GM23338 (cell line): Measurements from ENCODE around the gene AMIGO1.

Source experiments
- CTCF ChIP-seq, 2 experiments: fragments of 200-600 bp in 1 of 2; sonication (generic) in 1 of 2; conservative IDR thresholded peaks; 2 replicates each; pipeline versions ENCODE4 v1.5.1 to v1.6.1; 2016 to 2017; ENCODE audit warnings: antibody characterized with exemption in 2 of 2, low read depth in 2 of 2, mild to moderate bottlenecking in 2 of 2, moderate library complexity in 1 of 2
- POLR2AphosphoS5 ChIP-seq: IDR thresholded peaks from 2 replicates; pipeline ENCODE4 v1.6.1; 2016; ENCODE audit warnings: antibody characterized with exemption, low read depth

DNA sequence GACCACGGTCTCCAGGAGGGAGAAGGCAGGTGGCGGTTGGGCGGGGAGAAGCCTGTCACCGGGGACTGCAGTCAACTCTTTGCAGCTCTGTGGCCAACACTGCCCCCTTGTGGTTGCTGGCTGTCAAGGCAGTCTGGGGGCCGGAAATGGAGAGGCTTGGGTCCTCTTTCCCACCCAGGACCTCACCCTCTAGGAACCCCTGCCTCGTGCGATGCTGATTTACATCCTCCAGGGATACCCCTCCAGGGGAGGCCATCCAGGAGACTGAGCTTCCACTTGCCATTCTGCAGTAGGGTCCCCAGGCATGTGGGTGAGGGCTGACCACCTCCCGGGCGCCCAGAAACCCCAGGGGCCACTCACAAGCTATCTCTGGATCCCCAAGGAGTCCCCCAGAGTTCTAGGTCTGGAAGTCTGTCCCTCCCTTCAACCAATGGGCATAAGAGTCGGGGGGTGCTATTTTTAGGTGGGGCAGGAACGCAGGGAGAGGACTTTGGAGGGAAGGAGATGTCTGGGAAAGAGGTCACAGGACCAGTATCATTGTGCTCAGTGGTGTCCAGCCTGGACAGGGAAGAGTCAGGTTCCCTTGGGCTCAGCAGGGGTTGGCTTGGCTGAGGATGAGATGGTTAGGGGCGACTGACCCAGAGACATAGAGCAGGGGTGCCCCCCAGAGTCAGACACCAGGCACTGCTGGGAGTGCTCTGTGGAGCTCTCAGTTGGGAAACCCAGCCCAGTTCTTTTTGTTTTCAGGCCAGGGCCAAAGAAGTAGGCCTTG, 23.0 kb upstream of the AMIGO1 start:
- 0 out of 2 replicates have a peak, but pooled peaks have one; percentile 20 for TF ChIP-seq POLR2AphosphoS5
- peak; percentile 75 to 97 for TF ChIP-seq CTCF (conservative IDR thresholded peaks at IDR 0.05; ENCODE audit: low read depth in 2 of 2)
